ENCODE results near the gene NPM3.

GRCh38 chr10:101766306-101766705 is 16.9 kb downstream of the NPM3 start:
- TF ChIP-seq CTCF (IDR thresholded peaks at IDR 0.05) (no peak), POLR2AphosphoS5 (IDR thresholded peaks at IDR 0.05) (no peak), EP300 (IDR thresholded peaks at IDR 0.05) (no peak)
